Measurements from ENCODE around the gene SLC4A3. TPM values are rescaled to one million over a fixed set of nuclear protein-coding genes. Genes with fewer than 3 reads are reported as not detected.

The SLC4A3 gene
- total RNA-seq, 1 experiment from 2014 or later: 8.7 TPM

- no peak for TF ChIP-seq CTCF (IDR thresholded peaks at IDR 0.05)
Measured at GRCh38 chr2:219638948-219639755, 11.7 kb downstream of the SLC4A3 start (continued).

- CTCF ChIA-PET: interaction anchor here (1.3 to 6.8 kb wide), 13 partner anchors 11 to 103 kb away, joined by 4 to 72 read pairs (median 11); partner anchors contain the start of genes INHA, OBSL1 and SLC4A3
- H3K4me3 Mint-ChIP-seq: no peak overlapping the region
- H3K36me3 Mint-ChIP-seq: no peaks in the 10 kb centered on the region
- ATAC-seq: no peak
- no peak for DNase-seq (ENCODE audit: low spot score)
- H3K4me1 Mint-ChIP-seq: peaks cover 27% of the 10 kb centered on the region
- POLR2A ChIA-PET: interaction anchor here (1.0 kb wide), 1 partner anchor 44 kb away, joined by 3 read pairs; no protein-coding TSS in a partner anchor
- no peak overlapping the region for H3K27ac Mint-ChIP-seq
- H3K9me3 Mint-ChIP-seq: no peaks in the 10 kb centered on the region
- peaks cover 6% of the 10 kb centered on the region; the same call in 1 of the 2 replicates for H3K27me3 Mint-ChIP-seq (ENCODE audit: low read depth)
- no peak for TF ChIP-seq ETV6 (CRISPR knock-in tag; IDR thresholded peaks at IDR 0.05)
- no peak for TF ChIP-seq MXD4 (CRISPR knock-in tag; IDR thresholded peaks at IDR 0.05; ENCODE audit: borderline replicate concordance)
- TF ChIP-seq TP53 (CRISPR knock-in tag; IDR thresholded peaks at IDR 0.05): no peak
- TF ChIP-seq SMAD3 (CRISPR knock-in tag; IDR thresholded peaks at IDR 0.05; ENCODE audit: borderline replicate concordance): no peak
- TF ChIP-seq ZMAT4 (CRISPR knock-in tag; IDR thresholded peaks at IDR 0.05): no peak
- no peak for TF ChIP-seq HMGXB4 (CRISPR knock-in tag; IDR thresholded peaks at IDR 0.05)
- TF ChIP-seq ZNF416 (CRISPR knock-in tag; IDR thresholded peaks at IDR 0.05): no peak
- no peak for TF ChIP-seq NFE2L1 (CRISPR knock-in tag; IDR thresholded peaks at IDR 0.05)
- no peak for TF ChIP-seq NR2C2 (CRISPR knock-in tag; IDR thresholded peaks at IDR 0.05)
- TF ChIP-seq GRHL2 (CRISPR knock-in tag; IDR thresholded peaks at IDR 0.05; ENCODE audit: insufficient replicate concordance, severe bottlenecking): no peak
- no peak for TF ChIP-seq PREB (CRISPR knock-in tag; IDR thresholded peaks at IDR 0.05; ENCODE audit: borderline replicate concordance)
- TF ChIP-seq ATF1 (CRISPR knock-in tag; IDR thresholded peaks at IDR 0.05): no peak
- no peak for TF ChIP-seq MYBL2 (CRISPR knock-in tag; IDR thresholded peaks at IDR 0.05)
- TF ChIP-seq ZNF532 (CRISPR knock-in tag; IDR thresholded peaks at IDR 0.05; ENCODE audit: borderline replicate concordance): no peak
- no peak for TF ChIP-seq ERG (CRISPR knock-in tag; IDR thresholded peaks at IDR 0.05)
- no peak for TF ChIP-seq USF1 (CRISPR knock-in tag; IDR thresholded peaks at IDR 0.05)
- TF ChIP-seq ATF3 (CRISPR knock-in tag; conservative IDR thresholded peaks at IDR 0.05): no peak
- no peak for TF ChIP-seq E2F5 (CRISPR knock-in tag; IDR thresholded peaks at IDR 0.05)
Measured at GRCh38 chr2:219641390-219642068, 14.1 kb downstream of the SLC4A3 start.
